22Rv1 (cell line): Measurements from ENCODE around the gene CTTNBP2.

Source experiments
- H3K27ac ChIP-seq: fragments of 450-650 bp; 2 replicates; pipeline ENCODE4 v1.5.1; 2017
- ZFX ChIP-seq: fragments of 450-650 bp; IDR thresholded peaks from 2 replicates; pipeline ENCODE4 v1.6.1; 2017; ENCODE audit warnings: antibody characterized with exemption, borderline replicate concordance
- TF ChIP-seq, protein P1 (sequence below): fragments of 450-650 bp; IDR thresholded peaks from 2 replicates; pipeline ENCODE4 v1.5.1; 2017; ENCODE audit warnings: mild to moderate bottlenecking

CTTNBP2 gene

DNA sequence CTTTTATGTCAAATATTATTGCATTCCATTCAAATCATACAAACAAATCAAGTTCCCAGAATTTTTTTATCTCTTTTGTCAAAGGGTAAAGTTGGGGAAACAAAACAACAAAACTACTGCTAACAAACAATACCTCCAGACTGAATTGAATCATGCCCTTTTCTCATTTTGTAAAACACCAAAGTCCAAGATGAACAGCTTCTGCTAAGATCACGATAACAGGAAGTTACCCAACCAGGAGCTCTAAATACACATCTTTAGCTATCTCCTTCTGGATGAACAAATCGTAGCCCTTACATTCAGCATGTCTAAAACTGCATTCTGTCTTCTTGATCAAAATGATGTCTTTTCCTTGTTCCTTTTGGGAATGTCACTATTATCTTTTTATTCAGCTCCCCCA, 97.4 kb downstream of the CTTNBP2 start:
- H3K27ac ChIP-seq: no peak overlapping the region
- TF ChIP-seq ZFX: no peak
- TF ChIP-seq, protein P1, sequence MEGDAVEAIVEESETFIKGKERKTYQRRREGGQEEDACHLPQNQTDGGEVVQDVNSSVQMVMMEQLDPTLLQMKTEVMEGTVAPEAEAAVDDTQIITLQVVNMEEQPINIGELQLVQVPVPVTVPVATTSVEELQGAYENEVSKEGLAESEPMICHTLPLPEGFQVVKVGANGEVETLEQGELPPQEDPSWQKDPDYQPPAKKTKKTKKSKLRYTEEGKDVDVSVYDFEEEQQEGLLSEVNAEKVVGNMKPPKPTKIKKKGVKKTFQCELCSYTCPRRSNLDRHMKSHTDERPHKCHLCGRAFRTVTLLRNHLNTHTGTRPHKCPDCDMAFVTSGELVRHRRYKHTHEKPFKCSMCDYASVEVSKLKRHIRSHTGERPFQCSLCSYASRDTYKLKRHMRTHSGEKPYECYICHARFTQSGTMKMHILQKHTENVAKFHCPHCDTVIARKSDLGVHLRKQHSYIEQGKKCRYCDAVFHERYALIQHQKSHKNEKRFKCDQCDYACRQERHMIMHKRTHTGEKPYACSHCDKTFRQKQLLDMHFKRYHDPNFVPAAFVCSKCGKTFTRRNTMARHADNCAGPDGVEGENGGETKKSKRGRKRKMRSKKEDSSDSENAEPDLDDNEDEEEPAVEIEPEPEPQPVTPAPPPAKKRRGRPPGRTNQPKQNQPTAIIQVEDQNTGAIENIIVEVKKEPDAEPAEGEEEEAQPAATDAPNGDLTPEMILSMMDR: no peak

DNA sequence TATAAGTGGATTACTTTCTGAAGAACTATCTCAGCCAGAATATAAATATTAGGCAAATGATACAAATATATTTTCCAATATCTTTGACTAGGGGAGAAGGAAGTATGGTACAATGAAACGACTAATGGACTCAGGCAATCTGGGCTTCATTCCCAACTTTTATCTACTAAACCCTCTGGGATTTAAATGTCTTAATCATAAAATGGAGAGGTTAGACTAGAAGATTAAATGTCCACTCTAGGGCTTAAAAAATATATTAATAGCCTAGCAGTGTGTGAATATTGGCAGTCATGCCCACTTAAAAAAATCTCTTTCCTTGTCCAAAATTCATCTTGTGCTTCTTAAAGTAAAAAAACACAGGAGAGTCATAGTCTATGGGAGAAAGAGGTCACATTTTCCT, 98.3 kb downstream of the CTTNBP2 start:
- no peak overlapping the region for H3K27ac ChIP-seq
- TF ChIP-seq, protein P1: no peak
- no peak for TF ChIP-seq ZFX

DNA sequence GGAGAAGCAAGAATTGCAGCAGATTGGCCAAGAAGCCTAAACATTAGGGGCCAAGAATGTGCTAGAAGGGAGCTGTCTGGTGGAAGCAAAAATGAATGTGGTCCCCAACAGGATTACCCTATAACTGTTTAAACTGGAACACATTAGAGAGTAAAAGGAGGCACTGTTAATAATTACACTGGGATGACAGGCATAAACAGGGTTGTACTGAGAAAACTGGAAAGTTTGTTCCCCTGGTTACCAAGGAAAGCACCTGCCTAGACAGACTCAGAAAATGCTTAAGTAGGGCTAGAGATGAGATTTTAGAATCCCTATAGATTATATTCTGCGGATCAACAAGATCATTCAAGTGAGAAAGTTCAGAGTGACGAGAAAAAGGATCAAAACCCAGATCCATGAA, 100.8 kb downstream of the CTTNBP2 start:
- H3K27ac ChIP-seq: no peak overlapping the region
- TF ChIP-seq ZFX: no peak
- TF ChIP-seq, protein P1: no peak

DNA sequence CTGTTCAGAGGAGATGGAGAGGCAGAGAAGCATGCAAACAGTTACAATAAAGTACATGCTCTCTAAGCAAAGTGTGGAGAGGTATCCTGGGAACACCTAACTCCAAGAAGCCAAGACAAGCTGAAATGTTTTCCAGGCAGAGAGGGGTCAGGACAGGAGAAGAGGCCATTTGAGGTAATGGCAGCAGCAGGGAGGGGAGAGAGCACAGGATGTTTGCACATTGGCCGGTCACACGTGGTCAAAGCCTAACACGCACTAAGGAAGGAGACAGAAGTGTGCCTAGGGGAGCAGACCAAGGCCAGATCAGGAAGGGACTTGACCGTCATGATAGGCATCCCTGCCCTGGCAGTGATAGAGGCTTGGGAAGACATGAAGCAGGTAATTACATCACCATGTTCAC, 101.5 kb downstream of the CTTNBP2 start:
- H3K27ac ChIP-seq: no peak overlapping the region
- no peak for TF ChIP-seq ZFX
- TF ChIP-seq, protein P1: no peak

DNA sequence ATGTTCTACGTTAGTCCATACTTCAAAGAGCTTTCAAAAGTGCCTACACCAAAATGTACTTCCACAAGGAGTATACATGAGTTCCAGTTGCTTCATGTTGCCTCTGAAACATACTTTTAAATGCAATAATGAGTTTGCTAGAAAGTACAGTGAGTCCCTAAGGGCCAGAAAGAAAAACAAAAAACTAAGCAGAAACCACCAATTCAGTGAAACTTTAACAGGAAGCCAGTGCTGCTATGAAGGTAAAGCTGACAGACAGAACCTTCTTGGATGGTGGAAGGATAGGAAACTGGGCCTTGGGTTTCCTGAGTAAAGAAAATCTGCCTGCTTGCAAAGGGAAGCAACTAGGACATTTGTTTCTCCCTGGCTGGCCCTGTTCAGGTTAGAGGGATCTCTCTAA, 104.2 kb downstream of the CTTNBP2 start:
- TF ChIP-seq ZFX: no peak
- TF ChIP-seq, protein P1: no peak
- H3K27ac ChIP-seq: no peak overlapping the region

DNA sequence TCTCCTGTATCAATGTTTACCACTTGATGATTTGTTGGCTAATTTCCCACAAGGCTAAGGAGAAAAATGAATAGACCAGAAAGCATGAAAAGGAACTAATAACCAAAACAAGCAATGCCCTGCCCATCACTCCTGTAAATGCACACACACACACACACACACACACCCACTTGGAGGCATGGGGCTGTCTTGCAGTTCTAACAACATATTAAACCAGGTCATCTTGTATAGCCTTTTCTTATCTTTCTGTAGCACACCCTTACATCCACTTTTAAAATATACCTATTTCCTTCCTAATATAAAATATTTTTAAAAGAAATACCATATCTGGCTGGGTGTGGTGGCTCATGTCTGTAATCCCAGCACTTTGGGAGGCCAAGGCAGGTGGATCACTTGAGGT, 105.3 kb downstream of the CTTNBP2 start:
- H3K27ac ChIP-seq: no peak overlapping the region
- no peak for TF ChIP-seq ZFX
- TF ChIP-seq, protein P1: no peak

DNA sequence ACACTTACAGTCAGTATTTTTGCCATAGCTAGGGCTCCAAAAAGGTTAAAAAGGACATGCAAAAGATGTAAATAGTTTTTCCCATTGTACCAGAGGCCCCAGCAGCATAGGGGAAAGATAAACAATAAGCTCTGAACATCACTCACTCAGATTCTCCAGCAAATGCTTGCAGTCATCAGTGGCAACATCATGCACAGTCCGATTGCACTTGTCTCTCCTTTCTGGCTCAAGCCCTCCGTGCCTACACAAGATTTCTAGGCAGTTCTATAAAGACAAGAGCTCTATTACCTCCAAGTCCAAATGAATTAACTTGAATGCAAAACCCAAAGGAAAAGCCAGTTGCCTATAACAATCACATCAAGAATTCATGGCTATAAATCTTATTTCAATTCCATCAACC, 106.3 kb downstream of the CTTNBP2 start:
- TF ChIP-seq, protein P1: no peak
- no peak for TF ChIP-seq ZFX
- H3K27ac ChIP-seq: no peak overlapping the region
